Ascending aorta (tissue), 2 donors: ENCODE data around the gene ZMIZ1. TPM values are rescaled to one million over a fixed set of nuclear protein-coding genes. Genes with fewer than 3 reads are reported as not detected.

Experiments
- DNase-seq, 2 donors: peaks; one replicate each; pipeline ENCODE4 v3.0.0-alpha.2; 2019; ENCODE audit warnings: low spot score in 2 of 2
- H3K27ac ChIP-seq, 2 donors: fragments of 200-600 bp; sonication (generic); one replicate each; pipeline ENCODE4 v1.5.1; 2016 to 2017; ENCODE audit warnings: mild to moderate bottlenecking in 1 of 2
- H3K27me3 ChIP-seq: fragments of 200-600 bp; sonication (generic); one replicate; pipeline ENCODE4 v1.5.1; 2017
- H3K36me3 ChIP-seq, 2 donors: fragments of 200-600 bp; sonication (generic); one replicate each; pipeline ENCODE4 v1.5.1; 2016
- H3K4me1 ChIP-seq, 2 donors: fragments of 200-600 bp; sonication (generic); one replicate each; pipeline ENCODE4 v1.5.1; 2016 to 2017; ENCODE audit warnings: mild to moderate bottlenecking in 1 of 2
- H3K4me3 ChIP-seq, 2 donors: fragments of 200-600 bp; sonication (generic); one replicate each; pipeline ENCODE4 v1.5.1; 2016 to 2017; ENCODE audit warnings: mild to moderate bottlenecking in 1 of 2
- H3K9me3 ChIP-seq, 2 donors: fragments of 200-600 bp; sonication (generic); one replicate each; pipeline ENCODE4 v1.5.1; 2016
- intact Hi-C: fragments of 100-400 bp; cut with DNase I; formaldehyde crosslinking; loops from one replicate; pipeline ENCODE4 v1.15.1; 2023
- total RNA-seq: library from RNA; depleted of rRNA; stranded (reverse); fragments of >200 nt; gene quantifications from one replicate; pipeline ENCODE4 v1.1.0, GENCODE V29; 2016
- TF ChIP-seq, protein P1 (sequence below), 3 experiments: fragments of 200-600 bp in 2 of 3; fragments of 450-650 bp in 1 of 3; sonication (generic) in 2 of 3; IDR thresholded peaks; one replicate each; pipeline ENCODE4 v1.5.1; 2016 to 2019; ENCODE audit warnings: antibody characterized with exemption in 3 of 3, mild to moderate bottlenecking in 1 of 3, moderate library complexity in 1 of 3

Gene ZMIZ1
- total RNA-seq, 1 donor from 2014 or later: 96.2 TPM

DNA sequence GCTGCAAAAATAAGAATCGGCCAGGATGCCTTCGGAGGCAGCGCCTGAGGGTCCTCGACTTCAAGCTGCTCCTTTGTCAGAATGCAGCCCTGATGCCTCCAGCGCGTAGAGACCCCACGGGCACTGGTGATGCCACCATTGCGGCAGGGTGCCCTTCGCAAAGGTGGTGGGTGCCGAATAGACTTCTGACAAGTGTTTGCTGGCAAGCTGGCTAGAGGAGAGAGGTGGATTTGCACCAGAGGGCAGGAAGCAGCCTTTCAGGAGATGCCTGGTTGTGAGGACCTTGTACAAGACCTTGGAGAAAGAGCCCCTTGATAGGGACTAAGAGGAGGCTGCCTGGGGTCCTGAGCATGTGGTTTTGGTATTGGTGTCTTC, 175.3 kb downstream of the ZMIZ1 start:
- H3K4me1 ChIP-seq: peaks cover 40 to 66% of the 10 kb centered on the region in 2 donors
- intact Hi-C loops: loop anchor here (10.0 kb wide), 1 partner anchor 201 kb away; the partner anchor contains the start of gene ZCCHC24
- DNase-seq: no peak
- peak overlapping the region; percentile 81 to 82 for H3K4me3 ChIP-seq
- no peaks in the 10 kb centered on the region for H3K27me3 ChIP-seq
- H3K36me3 ChIP-seq: no peaks in the 10 kb centered on the region
- H3K9me3 ChIP-seq: no peaks in the 10 kb centered on the region
- H3K27ac ChIP-seq: peak overlapping the region; percentile 96 to 99
- TF ChIP-seq, protein P1, sequence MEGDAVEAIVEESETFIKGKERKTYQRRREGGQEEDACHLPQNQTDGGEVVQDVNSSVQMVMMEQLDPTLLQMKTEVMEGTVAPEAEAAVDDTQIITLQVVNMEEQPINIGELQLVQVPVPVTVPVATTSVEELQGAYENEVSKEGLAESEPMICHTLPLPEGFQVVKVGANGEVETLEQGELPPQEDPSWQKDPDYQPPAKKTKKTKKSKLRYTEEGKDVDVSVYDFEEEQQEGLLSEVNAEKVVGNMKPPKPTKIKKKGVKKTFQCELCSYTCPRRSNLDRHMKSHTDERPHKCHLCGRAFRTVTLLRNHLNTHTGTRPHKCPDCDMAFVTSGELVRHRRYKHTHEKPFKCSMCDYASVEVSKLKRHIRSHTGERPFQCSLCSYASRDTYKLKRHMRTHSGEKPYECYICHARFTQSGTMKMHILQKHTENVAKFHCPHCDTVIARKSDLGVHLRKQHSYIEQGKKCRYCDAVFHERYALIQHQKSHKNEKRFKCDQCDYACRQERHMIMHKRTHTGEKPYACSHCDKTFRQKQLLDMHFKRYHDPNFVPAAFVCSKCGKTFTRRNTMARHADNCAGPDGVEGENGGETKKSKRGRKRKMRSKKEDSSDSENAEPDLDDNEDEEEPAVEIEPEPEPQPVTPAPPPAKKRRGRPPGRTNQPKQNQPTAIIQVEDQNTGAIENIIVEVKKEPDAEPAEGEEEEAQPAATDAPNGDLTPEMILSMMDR (IDR thresholded peaks at IDR 0.05): no peak

DNA sequence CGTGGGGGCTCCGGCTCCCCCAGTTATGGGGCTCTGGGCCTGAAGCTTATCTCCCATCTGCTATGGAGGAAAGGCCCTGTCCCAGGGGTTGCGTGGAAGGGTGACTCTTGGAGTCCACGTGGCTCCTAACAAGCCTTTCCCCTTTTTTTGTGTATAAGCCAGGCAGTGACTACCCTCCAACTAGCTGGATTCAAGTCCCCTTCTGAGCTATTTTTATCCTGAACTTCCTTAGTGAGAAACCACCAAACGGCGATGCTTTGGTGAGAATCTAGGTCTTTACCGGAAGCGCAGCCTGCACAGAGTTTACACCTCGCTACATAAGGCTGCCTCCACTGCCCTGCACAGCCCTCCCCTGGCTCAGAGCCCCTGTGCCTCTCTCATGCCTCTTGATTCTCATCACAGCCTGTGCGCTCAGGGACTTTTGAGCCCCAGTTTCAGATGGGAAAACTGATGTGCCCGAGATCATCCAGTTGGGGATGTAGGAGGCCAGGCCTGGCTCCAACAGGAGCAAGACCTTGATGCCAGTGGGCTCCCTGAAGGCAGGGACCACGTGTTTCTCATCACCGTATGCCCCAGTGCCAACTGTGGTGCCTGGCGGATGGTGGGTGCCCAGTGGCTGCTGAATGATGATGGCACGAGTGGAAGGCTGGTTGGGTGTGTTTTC, 176.2 kb downstream of the ZMIZ1 start:
- Histone ChIP-seq H3K4me1 (peaks cover 40 to 72% of the 10 kb centered on the region in 2 donors), H3K36me3 (no peaks in the 10 kb centered on the region), H3K4me3 (peak overlapping the region in 1 of 2 donors; percentile 11), H3K27ac (peak overlapping the region; percentile 96 to 99), H3K9me3 (no peaks in the 10 kb centered on the region), H3K27me3 (no peaks in the 10 kb centered on the region)
- peak in 1 of 2 donors; percentile 81 for DNase-seq
- TF ChIP-seq, protein P1 (IDR thresholded peaks at IDR 0.05): no peak
- intact Hi-C loops: loop anchor here (5.0 to 10.0 kb wide), 3 partner anchors 88 to 200 kb away; partner anchors contain the start of gene ZCCHC24

DNA sequence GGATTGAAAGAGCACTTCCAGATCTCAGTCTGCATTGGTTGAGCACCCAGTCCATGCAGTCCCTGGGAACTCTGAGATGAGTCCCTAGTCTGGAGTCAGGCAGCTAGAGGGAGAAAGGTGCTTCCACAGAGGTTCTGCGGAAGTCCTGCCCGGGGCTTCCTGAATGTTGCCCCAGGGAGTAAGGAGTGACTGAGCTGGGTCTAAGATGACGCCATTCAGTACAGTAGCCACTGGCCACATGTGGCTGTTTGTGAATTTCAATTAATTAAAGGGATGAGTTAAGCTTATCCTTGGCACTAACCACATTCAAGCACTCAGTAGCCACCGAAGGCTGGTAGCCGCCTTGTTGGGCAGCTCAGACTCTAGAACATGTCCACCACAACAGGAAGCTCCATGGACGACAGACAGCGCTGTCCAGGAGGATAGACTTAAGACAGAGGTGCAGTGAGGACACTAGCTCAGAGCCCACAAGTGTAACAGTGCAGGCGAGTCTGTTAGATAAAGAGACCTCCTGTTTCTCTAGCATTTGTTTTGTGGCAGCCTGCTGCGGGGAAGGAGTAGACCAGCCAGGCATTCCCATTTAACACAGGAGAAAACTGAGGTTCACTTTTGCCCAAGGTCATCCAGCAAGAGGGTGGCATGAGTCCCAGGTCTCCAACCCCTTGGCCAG, 176.9 kb downstream of the ZMIZ1 start:
- Histone ChIP-seq H3K9me3 (no peaks in the 10 kb centered on the region), H3K36me3 (no peaks in the 10 kb centered on the region), H3K27me3 (no peaks in the 10 kb centered on the region), H3K27ac (peak overlapping the region; percentile 96 to 99), H3K4me3 (peak overlapping the region in 1 of 2 donors; percentile 11), H3K4me1 (peaks cover 40 to 78% of the 10 kb centered on the region in 2 donors)
- intact Hi-C loops: loop anchor here (1.0 to 10.0 kb wide), 7 partner anchors 21 to 199 kb away; partner anchors contain the start of gene ZCCHC24
- TF ChIP-seq, protein P1 (IDR thresholded peaks at IDR 0.05): no peak
- no peak for DNase-seq

DNA sequence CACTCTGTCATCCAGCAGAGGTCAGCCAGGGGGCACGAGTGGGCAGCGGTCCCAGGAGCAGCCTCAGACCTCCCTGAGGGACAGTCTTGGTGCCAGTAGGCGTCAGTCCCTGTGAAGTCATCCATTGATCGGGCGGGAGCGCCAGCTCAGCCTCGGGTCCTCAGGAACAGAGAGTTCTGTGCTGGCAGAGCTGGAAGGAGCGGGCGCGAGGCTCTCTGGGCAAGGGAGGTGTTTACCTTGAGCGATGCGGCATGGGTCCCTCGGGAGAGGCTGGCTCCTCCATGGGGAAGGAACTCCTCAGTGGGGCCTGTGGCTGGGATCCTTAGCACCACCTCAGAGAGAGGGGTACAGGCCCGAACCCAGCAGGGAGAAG, 177.4 kb downstream of the ZMIZ1 start:
- peak overlapping the region in 1 of 2 donors; percentile 11 for H3K4me3 ChIP-seq
- H3K4me1 ChIP-seq: peaks cover 40 to 78% of the 10 kb centered on the region in 2 donors
- intact Hi-C loops: loop anchor here (1.0 to 10.0 kb wide), 7 partner anchors 20 to 199 kb away; partner anchors contain the start of gene ZCCHC24
- H3K27me3 ChIP-seq: no peaks in the 10 kb centered on the region
- H3K36me3 ChIP-seq: no peaks in the 10 kb centered on the region
- peak; percentile 83 to 98 for DNase-seq
- H3K27ac ChIP-seq: peak overlapping the region; percentile 96 to 99
- TF ChIP-seq, protein P1 (IDR thresholded peaks at IDR 0.05): no peak
- H3K9me3 ChIP-seq: no peaks in the 10 kb centered on the region

DNA sequence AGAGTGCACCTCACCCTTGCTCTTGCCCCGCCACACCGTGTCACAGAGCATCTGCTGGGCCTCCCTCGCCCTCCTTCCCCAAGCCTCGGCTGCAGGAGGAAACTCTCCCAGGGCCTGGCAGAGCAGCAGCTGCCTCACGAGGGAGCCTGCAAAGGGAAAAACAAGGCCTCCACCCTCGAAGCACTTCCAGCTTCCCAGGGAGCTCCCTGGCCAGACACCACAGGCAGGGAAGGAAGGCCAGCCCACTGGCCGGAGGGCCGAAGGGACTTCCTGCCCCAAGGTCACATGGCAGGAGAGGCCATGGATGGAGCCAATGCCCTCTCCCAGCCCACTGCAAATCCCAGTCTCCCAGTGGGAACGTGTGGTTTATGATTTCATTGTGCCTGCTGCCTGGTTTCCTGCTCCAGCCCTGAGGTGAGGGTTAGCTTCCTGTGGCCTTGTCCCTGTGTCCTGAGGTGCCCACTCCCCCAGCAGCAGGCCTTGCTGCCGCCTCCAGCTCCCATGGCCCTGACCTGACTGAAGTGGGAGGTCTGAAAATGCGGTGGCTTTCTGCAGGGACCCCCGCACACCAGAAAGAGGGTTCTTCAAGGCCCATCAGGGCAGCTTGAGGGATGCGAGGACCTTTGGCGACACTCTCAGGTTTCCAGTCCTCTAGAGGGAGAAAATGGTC, 178.0 kb downstream of the ZMIZ1 start:
- peak; percentile 59 to 92 for DNase-seq
- Histone ChIP-seq H3K9me3 (no peaks in the 10 kb centered on the region), H3K27me3 (no peaks in the 10 kb centered on the region), H3K36me3 (no peaks in the 10 kb centered on the region), H3K27ac (peak overlapping the region; percentile 96 to 99), H3K4me3 (peak overlapping the region in 1 of 2 donors; percentile 11), H3K4me1 (peaks cover 40 to 77% of the 10 kb centered on the region in 2 donors)
- TF ChIP-seq, protein P1 (IDR thresholded peaks at IDR 0.05): no peak
- intact Hi-C loops: loop anchor here (1.0 to 10.0 kb wide), 7 partner anchors 20 to 198 kb away; partner anchors contain the start of gene ZCCHC24
